SK-MEL-5 (cell line): Measurements from ENCODE around the gene TMUB1. TPM values are rescaled to one million over a fixed set of nuclear protein-coding genes. Genes with fewer than 3 reads are reported as not detected.

Experiments
- DNase-seq: peaks from one replicate; pipeline ENCODE4 v3.0.0-alpha.2; 2016; ENCODE audit warnings: low read depth, low spot score
- in situ Hi-C: cut with HindIII; loops from 2 replicates; pipeline ENCODE4 v1.10.0; 2016; ENCODE audit warnings: low sequenced_read_pairs, high pct_unique_total_duplicates, low pct_unique_long_range_greater_than_20kb
- total RNA-seq: library from RNA; depleted of rRNA; stranded (reverse); fragments of >200 nt; shearing (Covaris generic); gene quantifications from 2 replicates; pipeline ENCODE4 v1.2.3, GENCODE V29; 2014

The TMUB1 gene
- total RNA-seq, 1 experiment from 2014 or later: 38.5 TPM

GRCh38 chr7:151123158-151123821 lies 40.0 kb upstream of the TMUB1 start:
- in situ Hi-C loops: no loop called here
- no peak for DNase-seq

DNA sequence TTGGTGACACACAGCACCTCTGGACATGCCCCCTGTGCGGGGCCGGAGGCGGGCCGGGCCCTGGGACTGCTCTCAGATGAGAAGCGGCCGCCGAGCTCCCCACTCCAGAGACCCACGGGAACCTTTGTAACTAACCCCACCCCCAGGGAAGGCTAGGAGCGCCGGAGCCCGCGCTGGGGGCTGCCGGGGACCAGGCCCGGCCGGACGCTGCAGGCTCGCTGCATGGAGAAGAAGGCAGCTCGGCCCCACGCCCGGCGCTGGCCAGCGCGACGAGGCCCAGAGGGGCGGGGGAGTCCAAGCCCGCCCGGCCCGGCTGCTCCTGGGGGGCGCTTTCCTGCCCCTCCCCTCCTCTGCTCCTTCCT lies 39.5 kb upstream of the TMUB1 start:
- in situ Hi-C loops: no loop called here
- no peak for DNase-seq

DNA sequence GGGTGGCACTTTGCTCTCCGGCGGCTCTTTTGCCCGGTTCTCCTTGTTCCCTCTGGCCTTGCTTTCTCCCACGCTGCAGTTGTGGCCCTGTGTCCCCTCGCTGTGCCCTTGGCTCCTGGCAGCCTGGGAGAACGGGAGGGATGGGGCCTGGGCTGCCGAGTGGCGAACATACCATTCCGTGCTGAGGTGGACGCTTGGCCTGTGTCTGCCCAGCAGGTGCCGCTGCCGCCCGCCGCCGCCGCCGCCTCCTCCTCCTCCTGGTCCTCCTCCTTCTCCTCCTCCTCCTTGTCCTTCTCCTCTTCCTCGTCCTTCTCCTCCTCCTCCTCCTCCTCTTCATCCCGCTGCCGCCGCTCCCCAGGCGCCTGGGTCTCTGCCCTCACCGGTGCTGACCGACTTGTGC lies 39.0 kb upstream of the TMUB1 start:
- in situ Hi-C loops: no loop called here
- DNase-seq: no peak

GRCh38 chr7:151121380-151122170 lies 38.3 kb upstream of the TMUB1 start:
- no peak for DNase-seq
- in situ Hi-C loops: no loop called here

DNA sequence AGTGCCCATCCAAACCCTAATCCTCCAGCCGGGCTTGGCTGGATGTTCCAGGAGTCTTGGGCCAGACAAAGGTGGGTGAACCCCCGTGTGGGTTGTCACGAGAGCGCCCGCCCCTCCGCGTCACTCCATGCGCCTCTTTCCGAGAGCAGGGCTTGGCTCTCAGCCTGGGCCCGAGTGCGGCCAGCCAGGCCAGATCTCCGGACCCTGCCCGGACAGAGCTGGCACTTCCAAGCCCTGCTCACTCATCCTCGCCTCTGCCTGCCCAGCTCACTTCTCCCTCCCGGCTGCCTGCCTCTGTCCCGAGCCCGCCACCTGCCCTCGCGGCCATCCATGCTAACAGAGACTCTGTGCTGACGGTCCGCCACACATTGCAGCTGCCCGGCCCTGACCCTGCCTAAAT lies 37.6 kb upstream of the TMUB1 start:
- in situ Hi-C loops: no loop called here

GRCh38 chr7:151119902-151120301 lies 36.6 kb upstream of the TMUB1 start:
- no peak for DNase-seq
- in situ Hi-C loops: no loop called here

More for the DNA sequence above, 37.6 kb upstream of the TMUB1 start:
- no peak for DNase-seq

- in situ Hi-C loops: no loop called here
- DNase-seq: no peak
These were observed 35.7 kb upstream of the TMUB1 start for GRCh38 chr7:151119055-151119415.

- in situ Hi-C loops: no loop called here
- DNase-seq: no peak
These were observed 35.1 kb upstream of the TMUB1 start for GRCh38 chr7:151118108-151119054.

GRCh38 chr7:151117565-151117964 lies 34.3 kb upstream of the TMUB1 start:
- in situ Hi-C loops: no loop called here
- no peak for DNase-seq

DNA sequence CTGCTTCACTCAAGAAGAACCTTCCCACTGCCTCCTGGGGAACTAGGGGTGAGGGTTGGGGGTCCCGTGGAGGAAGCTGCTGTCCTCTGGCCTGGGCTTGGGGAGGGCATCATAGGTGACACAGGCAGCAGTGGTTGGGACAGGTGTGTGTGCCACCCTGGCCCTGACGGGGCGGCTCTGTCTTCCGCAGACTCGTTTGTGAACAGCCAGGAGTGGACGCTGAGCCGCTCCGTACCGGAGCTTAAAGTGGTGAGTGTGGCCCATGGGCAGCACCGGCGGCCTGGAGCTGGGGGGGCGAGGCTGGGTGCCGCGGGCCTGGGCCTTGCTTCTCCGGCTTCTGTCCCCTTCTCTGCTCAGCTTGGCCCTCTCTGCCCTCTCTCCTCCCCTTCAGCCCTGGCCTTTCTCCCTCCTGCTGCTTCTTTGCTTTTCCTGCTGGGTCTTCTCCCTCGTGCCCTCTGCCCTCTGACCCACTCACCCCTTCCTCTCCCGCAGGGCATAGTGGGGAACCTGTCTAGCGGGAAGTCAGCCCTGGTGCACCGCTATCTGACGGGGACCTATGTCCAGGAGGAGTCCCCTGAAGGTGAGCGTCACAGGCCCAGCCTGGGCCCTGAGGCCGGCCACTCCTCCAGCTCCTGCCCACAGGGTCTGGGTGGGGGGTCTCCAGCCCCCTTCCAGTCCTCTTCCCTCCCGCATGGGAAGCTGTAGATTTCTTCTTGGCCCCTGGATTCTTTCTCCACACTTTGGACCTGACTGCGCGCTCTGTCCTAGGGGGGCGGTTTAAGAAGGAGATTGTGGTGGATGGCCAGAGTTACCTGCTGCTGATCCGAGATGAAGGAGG lies 33.5 kb upstream of the TMUB1 start:
- in situ Hi-C loops: no loop called here
- no peak for DNase-seq

DNA sequence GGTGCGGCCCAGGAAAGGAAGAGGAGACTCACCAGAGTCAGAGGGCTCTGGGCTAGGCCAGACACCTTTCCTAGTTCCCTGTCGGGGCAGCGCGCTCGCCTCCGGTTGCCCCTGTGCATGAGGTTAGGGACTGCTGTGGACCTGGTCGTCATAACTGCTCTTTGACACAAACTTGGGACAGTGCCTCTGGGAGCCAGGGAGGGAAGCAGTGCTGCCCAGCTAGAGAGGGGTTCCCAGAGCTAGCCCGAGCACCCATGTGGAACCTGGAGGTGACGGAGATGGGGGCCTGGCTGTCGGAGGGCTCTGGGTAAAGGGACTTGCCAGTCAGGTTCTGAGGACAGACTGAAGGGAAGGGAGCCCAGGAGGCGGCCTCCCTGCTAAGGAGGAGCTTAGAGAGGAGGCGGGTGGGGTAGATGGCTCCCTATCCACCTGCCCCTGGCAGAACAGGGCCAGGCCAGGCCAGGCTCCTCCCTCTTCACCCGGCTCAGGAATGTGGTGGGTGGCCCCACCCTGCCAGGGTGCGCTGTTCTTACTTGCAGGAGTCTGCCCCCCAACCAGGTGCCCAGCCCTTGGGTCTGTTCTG lies 32.6 kb upstream of the TMUB1 start:
- in situ Hi-C loops: no loop called here
- no peak for DNase-seq

DNA sequence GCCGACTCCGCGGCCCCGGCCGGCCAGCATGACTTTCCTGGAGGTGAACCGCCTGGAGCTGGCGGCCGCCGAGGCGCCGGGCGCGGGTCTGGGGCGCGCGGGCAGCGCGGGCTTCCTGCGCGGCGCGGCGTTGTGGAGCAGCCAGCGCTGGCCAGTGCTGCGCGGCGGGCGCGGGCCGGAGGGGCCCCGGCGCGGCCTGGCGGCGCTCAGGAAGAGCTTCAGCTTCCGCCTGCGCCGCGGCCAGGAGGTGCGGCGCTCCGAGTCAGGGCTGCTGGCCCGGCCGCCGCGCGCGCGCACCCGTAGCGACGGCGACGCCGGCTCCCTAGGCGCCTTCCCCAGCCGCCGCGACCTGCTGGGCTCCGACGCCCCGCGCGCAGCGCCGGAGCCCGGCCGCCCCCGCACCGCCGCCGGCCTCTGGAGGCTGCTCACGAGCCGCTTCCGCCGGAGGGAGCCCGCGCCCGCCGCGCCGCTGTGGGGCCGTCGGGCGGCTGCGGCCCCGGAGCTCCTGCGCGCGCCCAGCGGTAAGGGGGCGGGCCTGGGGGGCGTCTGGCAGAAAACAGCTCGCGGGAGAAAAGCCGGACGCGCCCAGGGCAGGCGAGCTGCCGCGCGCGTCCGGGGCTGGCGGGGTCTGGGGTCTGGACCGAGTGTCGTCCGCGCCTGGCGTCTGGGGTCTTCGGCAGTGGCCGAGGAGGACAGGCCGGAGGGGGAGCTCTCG lies 32.0 kb upstream of the TMUB1 start:
- DNase-seq: no peak
- in situ Hi-C loops: no loop called here

GRCh38 chr7:151114151-151115090 lies 31.1 kb upstream of the TMUB1 start:
- DNase-seq: no peak
- in situ Hi-C loops: no loop called here

DNA sequence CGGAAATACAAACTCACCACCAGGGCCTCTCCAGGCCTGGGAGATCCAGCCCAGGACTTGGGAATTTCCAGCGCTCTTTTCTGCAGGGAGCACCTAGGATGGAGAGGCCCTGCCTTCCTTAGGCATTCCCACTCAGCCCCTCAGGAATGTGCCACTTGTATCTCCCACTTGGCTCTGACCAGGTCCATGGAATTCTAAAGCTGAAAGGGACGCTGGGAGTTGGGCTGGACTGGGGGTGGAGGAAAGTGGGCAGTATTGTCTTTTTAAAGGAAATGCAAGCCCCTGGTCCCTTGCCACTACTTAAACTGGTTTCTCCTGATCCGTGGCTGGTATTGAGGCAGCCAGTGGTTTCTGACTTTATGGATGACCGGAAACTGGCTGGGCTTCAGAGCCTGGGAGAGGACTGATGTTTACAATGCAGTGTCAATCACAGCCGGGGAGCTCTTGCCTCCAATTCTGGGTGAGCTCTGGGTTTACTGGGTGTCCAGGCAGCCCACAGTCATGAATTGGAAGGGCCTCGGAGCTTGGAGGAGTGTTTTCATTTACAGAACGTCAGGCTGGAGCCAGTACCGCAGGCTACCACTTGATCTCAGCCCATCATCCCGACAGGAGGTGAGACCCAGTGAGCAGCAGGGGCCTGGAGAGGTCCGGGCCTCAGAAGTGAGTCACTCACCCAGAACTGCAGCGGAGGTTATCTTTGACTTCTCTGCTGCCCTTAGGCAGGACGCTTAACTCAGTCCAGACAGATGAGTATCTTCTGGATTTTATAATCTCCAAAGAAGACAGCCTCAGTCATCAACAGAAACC lies 30.3 kb upstream of the TMUB1 start:
- no peak for DNase-seq
- in situ Hi-C loops: no loop called here
